Large intestine (tissue), 3 donors: ENCODE data around the gene CTNS. TPM values are rescaled to one million over a fixed set of nuclear protein-coding genes. Genes with fewer than 3 reads are reported as not detected.

Source experiments
- DNase-seq, 2 donors: peaks; one replicate each; pipeline versions ENCODE4 v3.0.0 to v3.0.0-alpha.2; 2013
- H3K27ac ChIP-seq: one replicate; pipeline ENCODE4 v1.5.1; 2013; ENCODE audit warnings: low read length
- H3K27me3 ChIP-seq: 2 replicates; pipeline ENCODE4 v1.6.1; 2013; ENCODE audit warnings: low read length; ENCODE audit not compliant: control insufficient read depth, insufficient read depth
- H3K36me3 ChIP-seq: 2 replicates; pipeline ENCODE4 v1.6.1; 2013; ENCODE audit warnings: low read length; ENCODE audit not compliant: control insufficient read depth, insufficient read depth
- H3K4me1 ChIP-seq: one replicate; pipeline ENCODE4 v1.6.1; 2013; ENCODE audit warnings: low read length; ENCODE audit not compliant: control insufficient read depth, insufficient read depth
- H3K4me3 ChIP-seq: one replicate; pipeline ENCODE4 v1.5.1; 2013; ENCODE audit warnings: low read length
- H3K9me3 ChIP-seq: one replicate; pipeline ENCODE4 v1.6.1; 2013; ENCODE audit warnings: mild to moderate bottlenecking, low read depth, low read length, moderate library complexity; ENCODE audit not compliant: control insufficient read depth
- WGBS: methylation state at CpG from one replicate; pipeline ENCODE4 v1.1.5; 2013; ENCODE audit warnings: low lambda C conversion rate; ENCODE audit not compliant: insufficient coverage; 5-methylcytosine and 5-hydroxymethylcytosine counted together
- polyA plus RNA-seq: library from polyadenylated mRNA; unstranded; fragments of 120-200 nt; gene quantifications from one replicate; pipeline ENCODE4 v1.2.1, GENCODE V29; 2013

The CTNS gene
- polyA plus RNA-seq, 1 donor, result 21.7 TPM

- Histone ChIP-seq H3K4me3 (no peak overlapping the region), H3K27ac (no peak overlapping the region), H3K9me3 (no peaks in the 10 kb centered on the region), H3K27me3 (no peaks in the 10 kb centered on the region), H3K36me3 (peaks cover 24% of the 10 kb centered on the region), H3K4me1 (no peaks in the 10 kb centered on the region)
- WGBS, result no CpG with 5 or more reads among the region's 19 CpGs
- peak in 1 of 2 donors; percentile 68 for DNase-seq
Observed at GRCh38 chr17:3641717-3642486, 5.3 kb downstream of the CTNS start.

- 100% methylated on average over 2 of the region's 4 CpGs for WGBS
- no peaks in the 10 kb centered on the region for H3K27me3 ChIP-seq
- H3K36me3 ChIP-seq, result peaks cover 34% of the 10 kb centered on the region
- H3K4me1 ChIP-seq, result no peaks in the 10 kb centered on the region
- no peak for DNase-seq
- no peak overlapping the region for H3K4me3 ChIP-seq
- no peak overlapping the region for H3K27ac ChIP-seq
- H3K9me3 ChIP-seq, result no peaks in the 10 kb centered on the region
Observed at GRCh38 chr17:3643889-3644349, 7.4 kb downstream of the CTNS start.

GRCh38 chr17:3645310-3645709, 8.8 kb downstream of the CTNS start:
- Histone ChIP-seq H3K9me3 (no peaks in the 10 kb centered on the region), H3K36me3 (peaks cover 43% of the 10 kb centered on the region), H3K27me3 (no peaks in the 10 kb centered on the region), H3K27ac (no peak overlapping the region), H3K4me3 (no peak overlapping the region), H3K4me1 (no peaks in the 10 kb centered on the region)
- no CpG with 5 or more reads among the region's 5 CpGs for WGBS
- DNase-seq, result no peak

DNA sequence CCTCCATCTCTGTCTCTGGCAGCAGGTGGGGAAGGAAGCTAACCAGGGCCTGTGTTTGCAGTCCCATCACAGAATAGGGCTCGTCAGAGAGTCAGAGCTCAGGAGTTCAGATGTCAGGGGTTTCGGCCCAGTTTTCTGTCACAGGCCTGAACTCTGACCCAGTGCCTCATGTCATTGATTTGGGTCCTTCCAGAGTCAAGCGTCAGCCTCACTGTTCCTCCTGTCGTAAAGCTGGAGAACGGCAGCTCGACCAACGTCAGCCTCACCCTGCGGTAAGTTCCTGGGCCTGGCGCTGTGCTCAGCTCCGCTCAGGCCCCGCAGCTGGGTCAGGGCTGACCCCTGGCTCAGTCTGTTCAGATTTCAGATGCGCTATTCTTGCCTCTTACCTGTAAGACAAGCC, 10.7 kb downstream of the CTNS start:
- Histone ChIP-seq H3K9me3 (no peaks in the 10 kb centered on the region), H3K27me3 (no peaks in the 10 kb centered on the region), H3K4me1 (no peaks in the 10 kb centered on the region), H3K4me3 (no peak overlapping the region), H3K36me3 (peaks cover 42% of the 10 kb centered on the region), H3K27ac (no peak overlapping the region)
- WGBS, result no CpG with 5 or more reads among the region's 12 CpGs
- DNase-seq, result no peak

DNA sequence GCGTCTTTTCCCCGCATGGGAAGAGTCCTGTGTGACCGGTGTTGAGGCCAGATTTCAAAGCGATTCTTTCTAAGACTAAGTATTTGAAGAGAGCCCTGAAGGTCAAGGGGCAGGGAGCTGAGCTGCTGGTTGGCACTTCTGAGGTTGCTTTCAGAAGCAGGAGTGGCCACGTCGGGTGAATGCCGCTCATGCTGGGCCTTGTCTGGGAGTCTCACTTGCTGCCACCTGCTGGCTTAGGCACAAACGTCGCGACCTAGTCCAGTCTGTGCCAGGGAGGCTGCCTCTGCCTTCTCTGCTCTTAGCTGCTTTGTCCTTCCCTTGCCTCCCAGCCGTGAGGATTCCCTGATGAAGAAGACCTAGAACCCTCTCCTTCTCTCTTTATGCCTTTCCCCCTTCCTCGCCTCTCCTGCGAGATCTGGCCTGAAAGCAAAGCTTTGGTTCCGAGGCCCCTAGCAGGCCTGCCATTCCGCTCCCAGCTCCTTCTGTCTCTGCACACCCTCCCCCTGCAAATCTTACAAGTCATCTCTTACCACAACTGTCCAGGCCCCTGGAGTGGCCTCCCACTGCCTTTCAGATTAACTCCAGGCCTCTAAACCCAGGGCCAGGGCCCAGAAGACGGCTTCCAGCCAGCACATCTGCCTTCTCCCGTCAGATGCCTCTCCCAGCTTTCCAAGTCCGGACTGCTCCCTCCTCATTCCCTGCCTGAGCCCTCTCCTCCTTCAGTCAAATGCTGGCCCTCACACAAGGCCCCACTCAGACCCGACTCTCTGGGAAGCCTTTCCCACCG, 11.4 kb downstream of the CTNS start:
- Histone ChIP-seq H3K4me1 (no peaks in the 10 kb centered on the region), H3K9me3 (no peaks in the 10 kb centered on the region), H3K4me3 (no peak overlapping the region), H3K27ac (no peak overlapping the region), H3K36me3 (peaks cover 42% of the 10 kb centered on the region), H3K27me3 (no peaks in the 10 kb centered on the region)
- peak; percentile 34 to 41 for DNase-seq
- 100% methylated on average over 1 of the region's 20 CpGs for WGBS

- H3K9me3 ChIP-seq, result no peaks in the 10 kb centered on the region
- H3K27me3 ChIP-seq, result no peaks in the 10 kb centered on the region
- no peak overlapping the region for H3K27ac ChIP-seq
- H3K4me3 ChIP-seq, result no peak overlapping the region
- no CpG with 5 or more reads among the region's 11 CpGs for WGBS
- peaks cover 5% of the 10 kb centered on the region for H3K4me1 ChIP-seq
- H3K36me3 ChIP-seq, result peaks cover 21% of the 10 kb centered on the region
- DNase-seq, result no peak
Observed at GRCh38 chr17:3655766-3656165, 19.2 kb downstream of the CTNS start.

- H3K27me3 ChIP-seq, result no peaks in the 10 kb centered on the region
- no CpG with 5 or more reads among the region's 16 CpGs for WGBS
- no peak overlapping the region for H3K27ac ChIP-seq
- peaks cover 27% of the 10 kb centered on the region for H3K36me3 ChIP-seq
- H3K4me1 ChIP-seq, result peaks cover 5% of the 10 kb centered on the region
- DNase-seq, result no peak
- H3K9me3 ChIP-seq, result no peaks in the 10 kb centered on the region
- no peak overlapping the region for H3K4me3 ChIP-seq
Observed at GRCh38 chr17:3656353-3656752, 19.8 kb downstream of the CTNS start.

DNA sequence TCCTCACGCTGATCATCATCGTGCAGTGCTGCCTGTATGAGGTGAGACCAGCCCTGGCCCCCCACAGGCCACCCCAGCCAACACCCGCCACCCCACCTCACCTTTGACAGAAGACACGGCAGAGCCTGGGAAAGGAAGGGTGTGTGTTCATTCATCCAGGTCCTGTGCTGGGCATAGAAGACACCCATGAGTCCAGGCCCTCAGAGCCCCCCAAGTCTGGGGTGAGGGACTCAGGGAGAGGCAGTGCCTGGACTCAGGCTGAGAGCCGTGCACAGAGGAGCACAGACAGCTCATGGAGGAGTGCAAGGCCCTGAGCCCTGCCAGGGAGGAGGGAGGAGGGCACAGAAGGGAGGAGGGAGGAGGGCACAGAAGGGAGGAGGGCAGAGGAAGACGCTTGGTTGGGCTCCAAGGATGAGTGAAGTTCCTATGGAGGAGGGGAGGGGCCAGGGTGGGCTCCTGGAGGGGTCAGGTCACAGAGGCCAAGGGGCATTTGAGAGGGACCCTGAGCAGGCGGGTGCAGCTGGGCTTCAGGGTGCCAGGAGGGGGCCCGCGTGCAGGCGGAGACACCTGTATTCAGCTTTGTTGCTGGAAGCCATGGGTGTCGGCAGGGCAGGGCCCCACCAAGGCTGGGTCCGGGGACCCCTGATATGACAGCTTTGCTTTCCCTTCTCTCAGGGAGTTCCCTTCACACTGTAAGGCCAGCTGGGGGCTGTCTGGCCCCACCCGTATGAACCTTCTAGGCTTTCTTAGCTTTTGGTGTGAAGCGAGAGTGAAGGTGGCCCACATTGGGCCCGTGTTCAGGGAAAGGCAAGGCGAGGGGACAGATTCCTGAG, 20.4 kb downstream of the CTNS start:
- peaks cover 31% of the 10 kb centered on the region for H3K36me3 ChIP-seq
- no CpG with 5 or more reads among the region's 16 CpGs for WGBS
- no peaks in the 10 kb centered on the region for H3K27me3 ChIP-seq

GRCh38 chr17:3657588-3657869, 21.0 kb downstream of the CTNS start:
- H3K27ac ChIP-seq, result no peak overlapping the region
- DNase-seq, result no peak
- no CpG with 5 or more reads among the region's 7 CpGs for WGBS
- H3K36me3 ChIP-seq, result peaks cover 35% of the 10 kb centered on the region
- H3K27me3 ChIP-seq, result no peaks in the 10 kb centered on the region
- no peaks in the 10 kb centered on the region for H3K9me3 ChIP-seq
- H3K4me3 ChIP-seq, result no peak overlapping the region
- H3K4me1 ChIP-seq, result peaks cover 7% of the 10 kb centered on the region

More for the DNA sequence above, 20.4 kb downstream of the CTNS start:
- H3K27ac ChIP-seq, result no peak overlapping the region
- H3K4me3 ChIP-seq, result no peak overlapping the region
- no peak for DNase-seq
- peaks cover 7% of the 10 kb centered on the region for H3K4me1 ChIP-seq
- no peaks in the 10 kb centered on the region for H3K9me3 ChIP-seq
